ENCODE data around the gene ASB18.

DNA sequence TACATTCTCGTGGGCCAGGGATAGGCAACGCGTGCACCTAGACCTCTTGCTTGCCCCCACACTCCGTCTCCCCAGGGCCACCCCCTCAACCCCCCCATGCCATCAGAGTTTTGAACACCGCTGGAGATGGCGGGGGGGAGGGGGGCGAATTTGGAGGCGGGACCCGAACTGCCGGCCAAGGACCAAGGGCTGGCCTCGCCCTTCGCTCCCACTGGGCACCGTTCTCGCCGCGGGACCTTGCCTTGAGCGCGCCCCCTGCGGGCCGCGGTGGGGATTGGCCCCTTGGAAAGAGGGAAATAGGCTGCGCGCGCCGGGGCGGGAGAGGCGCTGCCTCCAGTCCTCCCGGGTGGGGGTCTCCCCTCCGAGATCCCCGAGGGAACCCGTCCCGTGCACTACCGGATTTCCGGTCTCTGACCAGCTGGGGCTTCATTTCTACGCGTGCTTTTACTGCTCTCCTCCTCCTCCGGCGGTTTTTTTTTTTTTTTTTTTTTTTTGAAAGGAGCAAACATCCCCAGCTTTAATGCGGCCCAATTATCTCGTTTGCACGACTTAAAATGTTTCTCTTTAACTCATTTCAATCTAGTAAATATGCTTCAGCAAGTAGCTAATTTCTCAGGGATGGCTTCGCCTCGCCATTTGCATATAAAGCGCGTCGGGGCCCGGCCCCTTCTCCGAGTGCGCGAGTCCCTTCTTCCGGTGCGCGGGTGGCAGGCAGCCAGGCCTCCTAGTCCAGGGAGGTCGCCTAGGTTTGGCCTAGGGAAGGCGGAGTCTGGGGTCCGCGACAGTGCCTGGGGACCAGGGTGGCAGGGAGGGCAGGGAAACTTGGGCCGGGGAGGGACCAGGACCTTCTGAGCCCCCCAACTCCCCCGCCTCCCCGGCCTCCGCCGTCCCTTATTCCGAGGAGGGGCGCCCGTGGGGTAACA, 86.0 kb downstream of the ASB18 start:
- TF ChIP-seq, protein P1, sequence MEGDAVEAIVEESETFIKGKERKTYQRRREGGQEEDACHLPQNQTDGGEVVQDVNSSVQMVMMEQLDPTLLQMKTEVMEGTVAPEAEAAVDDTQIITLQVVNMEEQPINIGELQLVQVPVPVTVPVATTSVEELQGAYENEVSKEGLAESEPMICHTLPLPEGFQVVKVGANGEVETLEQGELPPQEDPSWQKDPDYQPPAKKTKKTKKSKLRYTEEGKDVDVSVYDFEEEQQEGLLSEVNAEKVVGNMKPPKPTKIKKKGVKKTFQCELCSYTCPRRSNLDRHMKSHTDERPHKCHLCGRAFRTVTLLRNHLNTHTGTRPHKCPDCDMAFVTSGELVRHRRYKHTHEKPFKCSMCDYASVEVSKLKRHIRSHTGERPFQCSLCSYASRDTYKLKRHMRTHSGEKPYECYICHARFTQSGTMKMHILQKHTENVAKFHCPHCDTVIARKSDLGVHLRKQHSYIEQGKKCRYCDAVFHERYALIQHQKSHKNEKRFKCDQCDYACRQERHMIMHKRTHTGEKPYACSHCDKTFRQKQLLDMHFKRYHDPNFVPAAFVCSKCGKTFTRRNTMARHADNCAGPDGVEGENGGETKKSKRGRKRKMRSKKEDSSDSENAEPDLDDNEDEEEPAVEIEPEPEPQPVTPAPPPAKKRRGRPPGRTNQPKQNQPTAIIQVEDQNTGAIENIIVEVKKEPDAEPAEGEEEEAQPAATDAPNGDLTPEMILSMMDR (IDR thresholded peaks at IDR 0.05; ENCODE audit: low read depth, low read length, poor library complexity, severe bottlenecking): no peak
- no peak for TF ChIP-seq EZH2phosphoT487 (IDR thresholded peaks at IDR 0.05; ENCODE audit: borderline replicate concordance, low read length)
